A549 treated with AZD2906 at 1 μM for 4 hours (cell line): ENCODE measurements around the gene SLC41A3. TPM values are rescaled to one million over a fixed set of nuclear protein-coding genes. Genes with fewer than 3 reads are reported as not detected.

Source experiments
- total RNA-seq: library from RNA; stranded (reverse); fragments of 200-300 nt; extraction: Qiagen RNA extraction; gene quantifications from 5 replicates; pipeline ENCODE4 v1.2.3, GENCODE V29; 2022

Gene SLC41A3
- total RNA-seq, result 25.4 to 27.2 TPM (median 26.1 TPM) in 5 replicates

DNA sequence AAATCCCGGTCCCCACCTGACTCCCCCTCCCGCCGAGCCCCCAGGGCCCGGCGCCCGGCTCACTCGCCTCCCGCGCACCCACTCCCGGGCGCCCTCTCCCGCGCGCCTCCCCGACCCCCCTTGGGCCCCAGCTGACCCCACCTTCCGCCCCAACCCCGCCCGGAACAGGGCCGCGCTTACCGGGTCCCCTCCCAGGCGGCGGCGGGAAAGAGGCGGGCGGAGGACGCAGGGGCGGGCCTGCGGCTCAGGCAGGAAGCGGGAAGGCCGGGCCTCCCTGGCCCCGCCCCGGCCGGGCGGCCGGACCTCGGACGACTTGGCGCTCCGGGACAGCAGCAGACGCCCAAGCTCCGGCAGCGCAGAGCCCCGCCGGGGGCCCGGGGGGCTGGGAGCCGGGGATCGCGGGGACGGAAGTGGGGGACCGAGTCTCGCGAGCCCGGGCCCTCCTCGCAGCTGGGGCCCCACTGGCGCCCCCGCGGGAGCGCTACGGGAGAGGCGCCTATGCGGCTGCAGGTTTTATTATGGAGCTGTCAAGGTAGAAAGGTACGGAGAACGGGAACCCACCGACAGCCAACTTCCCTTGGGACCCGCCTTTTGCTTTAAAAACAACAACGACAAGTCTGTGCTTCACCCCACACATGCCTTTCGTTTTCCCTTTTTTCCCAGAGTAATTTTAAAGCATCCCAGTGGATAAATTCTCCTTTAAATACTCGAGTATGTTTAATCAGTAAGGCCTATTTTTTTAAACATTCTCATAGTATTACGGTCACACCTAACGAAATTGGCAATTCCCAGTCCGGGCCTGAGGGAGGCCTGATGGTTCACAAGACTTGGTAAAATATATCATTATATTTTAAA, at the start of gene SLC41A3:
TSS of gene SLC41A3 (minus strand) at position 212 of the 855 bp plus-strand sequence. CDS start 15,905 bp downstream, outside the sequence.

DNA sequence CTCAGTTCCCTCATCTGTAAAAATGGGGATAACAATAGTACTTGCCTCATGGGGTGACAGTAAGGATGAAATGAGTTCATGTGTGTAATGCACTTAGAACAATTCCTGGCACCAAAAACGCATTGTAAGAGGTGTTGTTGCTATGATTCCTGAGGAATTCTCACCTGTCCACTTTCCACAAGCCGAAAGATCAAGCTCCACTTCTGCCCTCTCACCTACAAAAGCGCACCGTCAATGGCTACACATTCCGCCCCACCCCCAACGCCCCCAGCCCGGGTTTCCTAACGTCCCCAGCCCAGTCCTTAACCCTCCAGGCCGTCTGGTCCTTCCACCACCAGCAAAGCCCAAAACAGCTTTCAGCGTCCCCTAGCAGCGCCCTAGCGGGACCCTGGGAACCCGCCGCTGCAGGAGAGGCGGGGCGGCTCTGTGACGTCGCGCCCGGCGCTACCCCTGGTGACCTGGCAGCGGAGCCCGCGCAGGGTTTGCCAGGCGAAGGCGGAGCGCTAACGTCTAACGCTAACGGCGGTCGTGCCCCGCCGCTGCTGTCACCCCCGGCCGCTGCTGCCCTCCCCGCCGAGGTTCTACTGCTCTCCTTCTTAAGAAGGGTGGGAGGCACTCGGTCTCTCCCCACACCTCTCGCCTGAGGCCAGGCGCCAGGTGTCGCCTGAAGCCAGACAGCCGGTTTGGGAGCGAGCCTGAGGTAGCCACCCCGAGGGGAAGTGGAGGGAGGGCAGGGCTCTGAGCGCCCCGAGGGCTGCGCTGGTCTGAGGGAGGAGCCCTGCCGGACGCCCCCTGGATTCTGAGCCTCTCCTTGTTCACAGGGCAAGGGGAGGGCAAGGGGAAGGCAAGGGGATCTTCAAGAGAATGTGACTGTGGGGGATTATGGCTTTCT, 115.0 kb downstream of the SLC41A3 start, which contains the start of gene ROPN1B:
TSS of gene ROPN1B (plus strand) at position 478 of the 892 bp plus-strand sequence. CDS start 2,877 bp downstream, outside the sequence.

Other genes with a start within 250 kb of the SLC41A3 start
- gene ROPN1B, start 114.9 kb downstream of the SLC41A3 start, total RNA-seq, result not detected in 5 replicates
- gene ALDH1L1, start 96.5 kb upstream of the SLC41A3 start, total RNA-seq, result 0.18 to 0.36 TPM (median 0.23 TPM) in 5 replicates